ENCODE results near the gene POLR3C.
"Not testable (repeated sequence)": the region's sequence is repeated elsewhere in the genome, so short reads cannot be mapped to it uniquely, and the experiment has no call there.

POLR3C gene

DNA sequence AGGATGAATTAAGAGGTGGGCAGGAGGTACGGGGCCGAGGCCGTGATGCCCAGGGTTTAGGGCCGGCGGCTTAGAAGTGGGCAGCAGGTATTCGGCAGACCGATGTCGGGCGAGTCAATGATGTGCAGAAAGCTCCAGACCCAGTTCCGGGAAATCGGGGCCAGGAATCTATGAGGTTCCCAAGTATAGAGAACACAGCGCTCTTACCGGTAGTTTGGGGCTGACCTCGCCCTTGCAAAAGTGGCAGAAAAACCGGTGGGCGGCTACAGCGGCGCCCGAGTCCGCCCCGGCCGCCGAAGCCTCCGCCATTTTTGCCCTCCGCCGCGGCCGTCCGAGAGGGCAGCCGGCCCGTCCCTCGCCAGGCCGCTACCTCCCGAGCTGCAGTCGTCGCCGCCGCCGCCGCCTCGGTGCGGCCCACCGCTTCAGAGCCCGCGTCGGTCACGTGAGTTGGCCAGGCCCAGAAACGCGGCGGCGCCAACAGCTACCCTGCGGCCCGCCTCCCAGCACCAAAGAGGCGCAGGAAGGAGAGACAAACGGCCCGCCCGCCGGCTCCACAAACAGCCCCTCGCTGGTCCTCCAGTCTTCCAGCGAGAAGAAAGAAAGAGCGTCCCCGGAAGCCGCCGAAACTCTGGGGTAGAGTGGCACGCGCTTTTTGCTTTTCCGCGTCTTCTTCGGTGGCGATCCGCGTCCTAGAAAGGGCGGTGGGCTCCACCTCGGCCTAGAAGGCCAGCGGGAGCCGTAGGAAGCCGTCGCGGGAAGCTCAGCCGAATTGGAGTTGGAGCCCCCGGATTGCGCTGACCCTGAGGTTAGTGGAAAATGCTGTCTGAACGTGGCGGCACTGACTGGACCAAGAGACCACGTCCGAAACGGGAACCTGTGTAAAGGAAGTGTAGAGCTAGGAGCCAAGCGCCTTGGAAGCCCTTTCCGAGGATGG lies at the start of gene POLR3C, which contains the start of gene RNF115:
Gene POLR3C, plus strand, starts transcription at position 636 of the 934 bp plus-strand sequence. CDS start 1,577 bp downstream, outside the sequence.
Gene RNF115, minus strand, starts transcription at position 531 of the 934 bp plus-strand sequence. Its CDS starts 222 bp downstream, at position 309.
- peak; percentile 87 for DNase-seq (ENCODE audit: low spot score)

GRCh38 chr1:145777357-145778145 lies 46.4 kb upstream of the POLR3C start:
- DNase-seq (ENCODE audit: low spot score), result no peak

GRCh38 chr1:145778146-145778540 lies 45.9 kb upstream of the POLR3C start:
- DNase-seq (ENCODE audit: low spot score), result no peak

- peak; percentile 41 for DNase-seq (ENCODE audit: low spot score)
Observed at GRCh38 chr1:145782272-145783099, 41.5 kb upstream of the POLR3C start.

DNA sequence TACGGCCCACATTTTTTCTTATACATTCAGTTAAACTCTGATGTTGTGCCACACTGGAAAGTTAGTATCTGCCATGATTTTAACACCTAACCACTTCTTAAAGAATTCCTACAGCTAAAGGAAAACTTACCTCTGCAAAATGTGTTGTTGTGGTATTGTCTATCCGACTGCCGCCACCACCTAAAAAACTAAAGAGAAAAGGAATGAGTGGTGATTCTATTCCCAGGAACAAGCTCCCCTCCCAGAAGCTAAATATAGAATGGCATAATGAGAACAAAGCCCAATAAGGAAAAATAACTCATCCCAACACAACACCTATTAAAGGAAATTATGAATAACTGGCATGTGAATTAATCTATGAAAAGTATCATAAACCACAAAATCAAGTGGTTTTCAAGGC lies 39.6 kb upstream of the POLR3C start:
- DNase-seq (ENCODE audit: low spot score), result no peak

- DNase-seq (ENCODE audit: low spot score), result no peak
Observed at GRCh38 chr1:145785547-145785946, 38.5 kb upstream of the POLR3C start.

- DNase-seq (ENCODE audit: low spot score), result no peak
Observed at GRCh38 chr1:145786271-145786670, 37.7 kb upstream of the POLR3C start.

GRCh38 chr1:145788580-145788979 lies 35.4 kb upstream of the POLR3C start:
- no peak for DNase-seq (ENCODE audit: low spot score)

GRCh38 chr1:145791860-145792259 lies 32.1 kb upstream of the POLR3C start:
- DNase-seq (ENCODE audit: low spot score), result not testable (repeated sequence)

DNA sequence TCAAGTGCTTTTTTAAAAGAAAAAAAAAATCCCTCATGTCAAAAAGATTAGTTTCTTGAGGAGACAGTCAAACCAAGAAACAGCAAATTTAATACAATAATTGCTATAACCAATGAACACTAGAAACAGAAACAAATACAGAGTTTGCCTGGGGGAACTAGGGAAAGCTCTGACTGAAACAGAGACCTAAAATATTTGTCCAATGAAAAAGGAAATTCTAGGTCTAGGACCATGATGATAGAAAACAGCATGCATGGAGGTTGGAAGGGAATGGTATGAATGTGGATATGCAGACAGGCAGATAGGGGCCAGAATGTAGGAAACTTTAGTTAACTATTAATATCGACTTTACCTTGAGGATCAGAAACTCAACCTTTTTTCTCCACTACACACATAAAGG lies 31.5 kb upstream of the POLR3C start:
- no peak for DNase-seq (ENCODE audit: low spot score)

DNA sequence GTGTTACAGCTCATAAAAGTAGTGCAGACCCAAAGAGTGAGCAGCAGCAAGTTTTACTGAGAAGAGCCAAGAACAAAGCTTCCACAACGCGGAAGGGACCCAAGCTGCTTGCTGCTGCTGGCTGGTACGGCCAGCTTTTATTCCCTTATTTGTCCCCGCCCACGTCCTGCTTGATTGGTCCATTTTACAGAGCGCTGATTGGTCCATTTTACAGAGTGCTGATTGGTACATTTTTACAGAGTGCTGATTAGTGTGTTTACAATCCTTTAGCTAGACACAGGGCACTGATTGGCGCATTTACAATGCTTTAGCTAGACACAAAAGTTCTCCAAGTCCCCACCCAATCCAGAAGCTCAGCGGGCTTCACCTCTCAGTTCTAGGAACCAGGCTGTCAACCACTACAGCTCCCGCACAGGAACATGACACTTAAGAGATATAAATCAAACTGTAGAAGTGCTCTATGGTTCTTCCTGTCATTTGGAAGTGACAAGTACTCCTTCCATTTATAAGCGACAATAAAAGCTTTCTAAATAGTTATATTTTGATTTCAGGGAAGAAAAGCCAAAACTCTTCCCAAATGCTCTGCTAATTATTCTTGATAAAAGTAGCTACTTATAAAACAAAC lies 28.6 kb upstream of the POLR3C start:
- DNase-seq (ENCODE audit: low spot score), result no peak

GRCh38 chr1:145796753-145797152 lies 27.2 kb upstream of the POLR3C start:
- no peak for DNase-seq (ENCODE audit: low spot score)

DNA sequence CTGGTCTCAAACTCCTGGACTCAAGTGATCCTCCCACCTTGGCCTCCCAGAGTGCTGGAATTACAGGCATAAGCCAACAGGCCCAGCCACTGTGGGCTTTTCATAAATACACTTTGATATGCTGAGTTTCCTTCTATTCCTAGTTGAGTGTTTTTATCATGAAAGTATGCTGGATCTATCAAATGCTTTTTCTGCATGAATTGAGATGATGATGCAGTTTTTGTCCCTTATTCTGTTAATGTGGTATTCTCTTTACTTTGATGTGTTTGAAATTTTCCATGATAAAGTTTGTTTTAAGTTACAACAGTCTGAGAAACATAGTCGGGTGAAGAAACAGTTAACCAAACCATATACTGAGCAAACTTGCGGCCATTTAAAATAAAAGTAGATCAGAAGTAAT lies 24.2 kb upstream of the POLR3C start:
- no peak for DNase-seq (ENCODE audit: low spot score)

DNA sequence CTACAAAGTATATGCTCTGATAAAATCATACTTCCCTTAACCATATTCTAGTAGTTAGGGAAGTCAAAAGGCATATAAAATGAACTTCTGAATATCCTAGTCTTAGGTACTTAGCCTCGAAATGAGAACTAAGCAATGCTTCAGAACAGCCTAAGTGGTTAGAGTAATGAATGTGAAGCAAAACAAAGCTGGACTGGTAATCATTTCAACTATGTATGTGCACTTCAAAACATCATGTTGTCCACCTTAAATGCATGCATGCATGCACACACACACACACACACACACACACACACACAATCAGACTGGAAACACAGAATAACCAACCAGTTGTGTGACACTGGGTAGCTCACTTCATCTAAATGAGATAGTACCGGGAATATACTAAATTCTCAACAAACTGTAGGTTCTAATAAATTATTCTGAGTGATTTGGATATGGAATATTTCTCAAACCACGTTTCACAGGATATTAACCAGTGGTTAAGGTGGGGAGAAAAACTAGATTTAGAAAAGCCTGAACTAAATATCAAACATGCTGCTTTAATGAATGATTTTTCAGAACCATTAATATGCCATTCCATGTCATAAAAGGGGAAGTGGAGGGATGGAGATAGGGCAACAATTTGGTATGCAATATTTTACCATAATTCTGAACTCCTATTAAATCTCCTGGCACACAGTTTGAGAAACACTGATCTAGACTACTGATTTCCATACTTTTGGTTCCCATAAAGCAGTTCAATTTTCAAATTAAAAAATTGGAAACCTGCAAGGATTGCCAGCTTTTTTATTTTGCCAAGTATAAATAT lies 19.6 kb upstream of the POLR3C start:
- no peak for DNase-seq (ENCODE audit: low spot score)

DNA sequence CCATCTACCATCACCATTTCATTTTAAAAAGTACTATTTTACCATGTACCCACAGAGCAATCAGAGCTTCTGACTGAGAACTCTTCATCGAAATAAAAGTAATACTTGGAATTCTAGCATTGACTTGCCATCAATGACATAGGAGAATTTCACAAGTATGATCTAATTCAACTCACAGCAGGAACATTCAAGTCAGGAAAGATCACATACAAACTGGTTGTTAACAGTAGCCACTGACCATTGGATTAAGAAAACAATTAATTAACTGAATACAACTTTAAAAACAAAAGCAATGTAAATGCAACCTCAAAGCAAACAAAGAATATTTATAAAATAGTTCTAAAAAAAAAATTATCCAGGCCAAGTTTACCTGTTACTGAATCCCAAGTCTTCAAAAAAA lies 18.9 kb upstream of the POLR3C start:
- no peak for DNase-seq (ENCODE audit: low spot score)

DNA sequence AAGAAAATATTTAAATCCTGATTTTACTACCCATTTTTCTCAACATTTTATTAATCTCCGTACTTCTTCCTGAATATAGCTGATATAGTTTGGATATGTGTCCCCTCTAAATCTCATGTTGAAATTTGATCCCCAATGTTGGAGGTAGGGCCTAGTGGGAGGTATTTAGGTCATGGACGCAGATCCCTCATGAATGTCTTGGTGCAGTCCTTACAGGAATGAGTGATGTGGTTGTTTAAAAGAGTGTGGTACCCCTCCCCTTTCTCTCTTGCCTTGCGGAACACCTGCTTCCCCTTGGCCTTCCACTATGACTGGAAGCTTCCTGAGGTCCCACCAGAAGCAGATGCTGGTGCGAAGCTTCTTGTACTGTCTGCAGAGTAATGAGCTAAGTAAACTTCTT lies 17.6 kb upstream of the POLR3C start:
- no peak for DNase-seq (ENCODE audit: low spot score)

DNA sequence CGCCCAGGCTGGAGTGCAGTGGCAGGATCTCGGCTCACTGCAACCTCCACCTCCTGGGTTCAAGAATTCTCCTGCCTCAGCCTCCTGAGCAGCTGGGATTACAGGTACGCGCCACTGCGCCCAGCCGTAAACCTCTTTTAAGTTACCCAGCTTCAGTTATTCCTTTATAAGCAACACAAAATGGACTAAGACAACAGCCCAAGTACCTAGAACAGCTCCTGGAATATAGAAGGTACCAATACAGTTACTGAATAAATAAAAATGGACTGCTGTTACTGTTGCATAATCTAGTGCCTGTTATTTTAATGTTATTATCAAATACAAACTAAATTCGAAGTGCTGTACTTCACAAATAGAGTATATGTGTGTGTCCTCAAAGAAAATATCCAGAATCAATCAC lies 17.2 kb upstream of the POLR3C start:
- no peak for DNase-seq (ENCODE audit: low spot score)

GRCh38 chr1:145812977-145813810 lies 10.8 kb upstream of the POLR3C start:
- not testable (repeated sequence) for DNase-seq (ENCODE audit: low spot score)

DNA sequence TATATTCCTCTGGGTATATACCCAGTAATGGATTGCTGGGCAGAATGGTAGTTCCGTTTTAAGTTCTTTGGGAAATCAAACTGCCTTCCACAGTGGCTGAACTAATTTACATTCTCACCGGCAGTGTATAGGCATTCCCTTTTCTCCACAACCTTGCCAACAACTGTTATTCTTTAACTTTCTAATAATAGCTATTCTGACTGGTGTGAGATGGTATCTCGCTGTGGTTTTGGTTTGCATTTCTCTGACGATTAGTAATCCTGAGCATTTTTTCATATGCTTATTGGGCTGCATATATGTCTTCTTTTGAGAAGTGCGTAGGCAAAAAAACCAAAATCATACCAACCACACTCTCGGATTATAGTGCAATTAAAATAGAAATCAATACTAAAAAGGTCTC lies 5.9 kb upstream of the POLR3C start:
- DNase-seq (ENCODE audit: low spot score), result not testable (repeated sequence)

Measured in hepatic stellate cell (primary cell).